Pons (tissue), 1 donor: ENCODE measurements around the gene FAM20C.
A peak's percentile ranks its signal among the peaks of the same experiment; 100 is the strongest.

Source experiments
- DNase-seq: peaks from one replicate; pipeline ENCODE4 v3.0.0-alpha.2; 2016; ENCODE audit warnings: low spot score

FAM20C gene

GRCh38 chr7:191981-192649 lies at the start of gene FAM20C:
FAM20C (plus strand) TSS chr7:192571; CDS start chr7:193200, 629 bp downstream.
- peak; percentile 85 for DNase-seq

GRCh38 chr7:143145-143751 lies 49.1 kb upstream of the FAM20C start:
- DNase-seq = no peak

- DNase-seq = no peak
Measured at GRCh38 chr7:143811-144453, 48.4 kb upstream of the FAM20C start.

GRCh38 chr7:144454-144826 lies 47.9 kb upstream of the FAM20C start:
- no peak for DNase-seq

- no peak for DNase-seq
Measured at GRCh38 chr7:145863-146262, 46.5 kb upstream of the FAM20C start.

- peak; percentile 9 for DNase-seq
Measured at GRCh38 chr7:148543-148931, 43.8 kb upstream of the FAM20C start.

- peak; percentile 100 for DNase-seq
Measured at GRCh38 chr7:148932-149790, 43.2 kb upstream of the FAM20C start.

- peak; percentile 47 for DNase-seq
Measured at GRCh38 chr7:149791-150636, 42.4 kb upstream of the FAM20C start.

- DNase-seq = peak; percentile 8
Measured at GRCh38 chr7:150811-151221, 41.6 kb upstream of the FAM20C start.

GRCh38 chr7:151346-152050 lies 40.9 kb upstream of the FAM20C start:
- DNase-seq = no peak

GRCh38 chr7:152702-153391 lies 39.5 kb upstream of the FAM20C start:
- DNase-seq = no peak

GRCh38 chr7:153604-154003 lies 38.8 kb upstream of the FAM20C start:
- DNase-seq = peak; percentile 20

- peak; percentile 92 for DNase-seq
Measured at GRCh38 chr7:154096-154799, 38.1 kb upstream of the FAM20C start.

GRCh38 chr7:155469-155900 lies 36.9 kb upstream of the FAM20C start:
- DNase-seq = no peak

GRCh38 chr7:156111-157007 lies 36.0 kb upstream of the FAM20C start:
- no peak for DNase-seq

- DNase-seq = no peak
Measured at GRCh38 chr7:157008-157310, 35.4 kb upstream of the FAM20C start.

GRCh38 chr7:157771-158625 lies 34.4 kb upstream of the FAM20C start:
- DNase-seq = no peak

- no peak for DNase-seq
Measured at GRCh38 chr7:158771-159170, 33.6 kb upstream of the FAM20C start.
